Body of pancreas (tissue), 4 donors: ENCODE data around the gene MAP1S.

Experiments used
- POLR2A ChIP-seq, 3 donors: fragments of 450-650 bp; IDR thresholded peaks; one replicate each; pipeline ENCODE4 v1.6.1; 2016; ENCODE audit warnings: antibody characterized with exemption in 3 of 3, mild to moderate bottlenecking in 2 of 3
- TF ChIP-seq, protein P1 (sequence below), 7 experiments: fragments of 450-650 bp in 4 of 7; fragments of 200-600 bp in 3 of 7; sonication (generic) in 3 of 7; IDR thresholded peaks; one replicate each; pipeline ENCODE4 v1.5.1; 2016 to 2019; ENCODE audit warnings: antibody characterized with exemption in 7 of 7

DNA sequence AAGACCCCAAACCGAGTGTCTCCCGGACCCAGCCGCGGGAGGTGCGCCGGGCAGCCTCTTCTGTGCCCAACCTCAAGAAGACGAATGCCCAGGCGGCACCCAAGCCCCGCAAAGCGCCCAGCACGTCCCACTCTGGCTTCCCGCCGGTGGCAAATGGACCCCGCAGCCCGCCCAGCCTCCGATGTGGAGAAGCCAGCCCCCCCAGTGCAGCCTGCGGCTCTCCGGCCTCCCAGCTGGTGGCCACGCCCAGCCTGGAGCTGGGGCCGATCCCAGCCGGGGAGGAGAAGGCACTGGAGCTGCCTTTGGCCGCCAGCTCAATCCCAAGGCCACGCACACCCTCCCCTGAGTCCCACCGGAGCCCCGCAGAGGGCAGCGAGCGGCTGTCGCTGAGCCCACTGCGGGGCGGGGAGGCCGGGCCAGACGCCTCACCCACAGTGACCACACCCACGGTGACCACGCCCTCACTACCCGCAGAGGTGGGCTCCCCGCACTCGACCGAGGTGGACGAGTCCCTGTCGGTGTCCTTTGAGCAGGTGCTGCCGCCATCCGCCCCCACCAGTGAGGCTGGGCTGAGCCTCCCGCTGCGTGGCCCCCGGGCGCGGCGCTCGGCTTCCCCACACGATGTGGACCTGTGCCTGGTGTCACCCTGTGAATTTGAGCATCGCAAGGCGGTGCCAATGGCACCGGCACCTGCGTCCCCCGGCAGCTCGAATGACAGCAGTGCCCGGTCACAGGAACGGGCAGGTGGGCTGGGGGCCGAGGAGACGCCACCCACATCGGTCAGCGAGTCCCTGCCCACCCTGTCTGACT lies 7.9 kb downstream of the MAP1S start:
- TF ChIP-seq, protein P1, sequence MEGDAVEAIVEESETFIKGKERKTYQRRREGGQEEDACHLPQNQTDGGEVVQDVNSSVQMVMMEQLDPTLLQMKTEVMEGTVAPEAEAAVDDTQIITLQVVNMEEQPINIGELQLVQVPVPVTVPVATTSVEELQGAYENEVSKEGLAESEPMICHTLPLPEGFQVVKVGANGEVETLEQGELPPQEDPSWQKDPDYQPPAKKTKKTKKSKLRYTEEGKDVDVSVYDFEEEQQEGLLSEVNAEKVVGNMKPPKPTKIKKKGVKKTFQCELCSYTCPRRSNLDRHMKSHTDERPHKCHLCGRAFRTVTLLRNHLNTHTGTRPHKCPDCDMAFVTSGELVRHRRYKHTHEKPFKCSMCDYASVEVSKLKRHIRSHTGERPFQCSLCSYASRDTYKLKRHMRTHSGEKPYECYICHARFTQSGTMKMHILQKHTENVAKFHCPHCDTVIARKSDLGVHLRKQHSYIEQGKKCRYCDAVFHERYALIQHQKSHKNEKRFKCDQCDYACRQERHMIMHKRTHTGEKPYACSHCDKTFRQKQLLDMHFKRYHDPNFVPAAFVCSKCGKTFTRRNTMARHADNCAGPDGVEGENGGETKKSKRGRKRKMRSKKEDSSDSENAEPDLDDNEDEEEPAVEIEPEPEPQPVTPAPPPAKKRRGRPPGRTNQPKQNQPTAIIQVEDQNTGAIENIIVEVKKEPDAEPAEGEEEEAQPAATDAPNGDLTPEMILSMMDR (IDR thresholded peaks at IDR 0.05): no peak
- no peak for TF ChIP-seq POLR2A (IDR thresholded peaks at IDR 0.05)
